Activated B cell treated with CpG ODN at 0.5 μM for 24 hours (primary cell): ENCODE data around the gene BCORL1. TPM values are rescaled to one million over a fixed set of nuclear protein-coding genes. Genes with fewer than 3 reads are reported as not detected.

ENCODE experiments used
- ATAC-seq: fragments of 200-7000 bp; cut with Tn5 transposase; one replicate; pipeline ENCODE4 v1.10.0; 2021; ENCODE audit warnings: low read depth, mild to moderate bottlenecking, moderate library complexity
- CTCF ChIA-PET: fragments of 350-600 bp; sonication (Branson Sonifier 250); formaldehyde crosslinking; loops from one replicate; lab custom pipeline; 2021; ENCODE audit warnings: antibody characterized with exemption; lab: Charles Lee
- POLR2A ChIA-PET: fragments of 350-600 bp; sonication (Branson Sonifier 250); formaldehyde crosslinking; loops from one replicate; lab custom pipeline; 2021; ENCODE audit warnings: antibody characterized with exemption; lab: Charles Lee
- DNase-seq: peaks from one replicate; pipeline ENCODE4 v3.0.0; 2022
- H3K27ac Mint-ChIP-seq: one replicate; pipeline ENCODE4 v1.8.0; 2020; ENCODE audit warnings: mixed read lengths
- H3K27me3 Mint-ChIP-seq: one replicate; pipeline ENCODE4 v1.8.0; 2021; ENCODE audit warnings: mixed read lengths
- H3K36me3 Mint-ChIP-seq: one replicate; pipeline ENCODE4 v1.8.0; 2021; ENCODE audit warnings: low read depth, mixed read lengths
- H3K4me1 Mint-ChIP-seq: one replicate; pipeline ENCODE4 v1.8.0; 2021; ENCODE audit warnings: mixed read lengths
- H3K4me3 Mint-ChIP-seq: one replicate; pipeline ENCODE4 v1.8.0; 2020; ENCODE audit warnings: mild to moderate bottlenecking, mixed read lengths
- H3K9me3 Mint-ChIP-seq: one replicate; pipeline ENCODE4 v1.8.0; 2020; ENCODE audit warnings: mixed read lengths
- CTCF ChIP-seq: fragments of 200-600 bp; IDR thresholded peaks from one replicate; pipeline ENCODE4 v1.8.0; 2022; ENCODE audit warnings: antibody characterized with exemption, mild to moderate bottlenecking
- intact Hi-C: fragments of 100-400 bp; cut with micrococcal nuclease; formaldehyde crosslinking; loops from one replicate; pipeline ENCODE4 v1.15.1; 2024
- total RNA-seq: library from RNA; stranded (reverse); gene quantifications from 2 replicates; pipeline ENCODE4 v1.2.3, GENCODE V29; 2022

BCORL1 gene
- total RNA-seq, 1 donor from 2014 or later: 8.0 TPM

- Mint-ChIP-seq H3K4me1 (peaks cover 4% of the 10 kb centered on the region), H3K27ac (no peak overlapping the region), H3K27me3 (no peaks in the 10 kb centered on the region), H3K9me3 (no peaks in the 10 kb centered on the region), H3K36me3 (peaks cover 5% of the 10 kb centered on the region), H3K4me3 (no peak overlapping the region)
- TF ChIP-seq CTCF: no peak
- intact Hi-C loops: no loop called here
- ATAC-seq: no peak
- ChIA-PET POLR2A (interaction anchor here (0.6 kb wide), 2 partner anchors 215 to 317 kb away, joined by 3 to 4 read pairs; no protein-coding TSS in a partner anchor), CTCF (no interaction called here)
- no peak for DNase-seq
Measured at GRCh38 chrX:129996120-129996519, 13.7 kb downstream of the BCORL1 start.

- DNase-seq (no peak), ATAC-seq (no peak)
- intact Hi-C loops: no loop called here
- ChIA-PET CTCF (no interaction called here), POLR2A (no interaction called here)
- H3K9me3 Mint-ChIP-seq: no peaks in the 10 kb centered on the region
- H3K27ac Mint-ChIP-seq: no peak overlapping the region
- H3K4me1 Mint-ChIP-seq: peaks cover 4% of the 10 kb centered on the region
- H3K36me3 Mint-ChIP-seq: peaks cover 5% of the 10 kb centered on the region
- no peaks in the 10 kb centered on the region for H3K27me3 Mint-ChIP-seq
- no peak overlapping the region for H3K4me3 Mint-ChIP-seq
- TF ChIP-seq CTCF: no peak
Measured at GRCh38 chrX:129997086-129997485, 14.7 kb downstream of the BCORL1 start.

GRCh38 chrX:129998021-129998420 is 15.6 kb downstream of the BCORL1 start:
- no peak overlapping the region for H3K27ac Mint-ChIP-seq
- DNase-seq: no peak
- peaks cover 5% of the 10 kb centered on the region for H3K36me3 Mint-ChIP-seq
- ATAC-seq: no peak
- no peaks in the 10 kb centered on the region for H3K9me3 Mint-ChIP-seq
- H3K4me1 Mint-ChIP-seq: peaks cover 4% of the 10 kb centered on the region
- H3K4me3 Mint-ChIP-seq: no peak overlapping the region
- intact Hi-C loops: no loop called here
- no peak for TF ChIP-seq CTCF
- no peaks in the 10 kb centered on the region for H3K27me3 Mint-ChIP-seq
- POLR2A ChIA-PET: no interaction called here
- CTCF ChIA-PET: no interaction called here

GRCh38 chrX:130001893-130002292 is 19.5 kb downstream of the BCORL1 start:
- ChIA-PET POLR2A (no interaction called here), CTCF (no interaction called here)
- no peak overlapping the region for H3K4me3 Mint-ChIP-seq
- intact Hi-C loops: no loop called here
- H3K27me3 Mint-ChIP-seq: no peaks in the 10 kb centered on the region
- H3K27ac Mint-ChIP-seq: no peak overlapping the region
- peaks cover 14% of the 10 kb centered on the region for H3K36me3 Mint-ChIP-seq
- H3K9me3 Mint-ChIP-seq: no peaks in the 10 kb centered on the region
- TF ChIP-seq CTCF: no peak
- DNase-seq (no peak), ATAC-seq (no peak)
- no peaks in the 10 kb centered on the region for H3K4me1 Mint-ChIP-seq

GRCh38 chrX:130002541-130002940 is 20.1 kb downstream of the BCORL1 start:
- CTCF ChIA-PET: no interaction called here
- intact Hi-C loops: no loop called here
- Mint-ChIP-seq H3K27ac (no peak overlapping the region), H3K4me3 (no peak overlapping the region), H3K4me1 (no peaks in the 10 kb centered on the region), H3K9me3 (no peaks in the 10 kb centered on the region), H3K36me3 (peaks cover 16% of the 10 kb centered on the region), H3K27me3 (no peaks in the 10 kb centered on the region)
- DNase-seq: no peak
- TF ChIP-seq CTCF: no peak
- no peak for ATAC-seq
- POLR2A ChIA-PET: no interaction called here
